ENCODE data around the gene DHRS4. TPM values are rescaled to one million over a fixed set of nuclear protein-coding genes. Genes with fewer than 3 reads are reported as not detected.

DHRS4 gene
- total and polyA plus RNA-seq, 2 of the 13 experiments (the other 11 are each of a cell fraction or from before 2014, with no cell fraction given), result 23.9 to 45.1 TPM

DNA sequence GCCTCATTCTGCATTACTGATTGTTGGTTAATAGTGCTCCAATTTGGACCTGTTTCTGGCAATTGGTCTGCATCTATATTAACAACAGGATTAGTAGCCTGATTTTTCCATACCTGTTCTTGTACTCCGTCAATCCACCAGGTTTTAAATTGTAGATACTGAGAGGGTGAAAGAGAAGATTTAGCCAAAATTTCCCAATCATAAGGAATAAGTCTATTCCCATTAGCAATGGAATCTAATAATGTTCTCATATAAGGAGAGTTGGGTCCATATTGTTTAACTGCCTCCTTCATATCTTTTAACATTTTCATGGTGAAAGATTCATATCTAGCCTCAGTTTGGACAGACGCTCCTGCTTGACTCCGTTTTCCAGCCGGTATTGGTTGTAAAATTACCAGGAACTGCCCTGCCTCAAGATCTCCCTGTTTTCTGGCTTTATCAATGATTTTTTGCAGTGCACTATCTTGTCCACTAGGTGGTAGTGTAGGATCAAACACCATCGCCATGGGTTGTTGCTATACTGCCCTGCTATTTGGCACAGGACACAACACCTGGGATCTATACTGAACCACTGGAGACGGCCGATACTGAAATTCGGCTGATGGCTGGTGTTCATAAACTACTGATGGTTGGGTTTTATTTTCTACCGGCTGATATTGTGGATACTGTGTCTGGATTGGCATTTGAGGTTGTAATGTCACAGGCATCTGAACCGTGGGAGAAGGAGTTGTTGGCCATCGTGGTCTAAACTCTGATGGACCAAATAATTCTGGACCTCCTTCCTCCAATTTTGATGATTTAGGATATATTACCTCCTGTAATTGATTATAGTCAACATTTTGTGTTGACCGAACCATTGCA, 60.3 kb downstream of the DHRS4 start (continued):
- TF ChIP-seq DPF2 (CRISPR knock-in tag; IDR thresholded peaks at IDR 0.05; ENCODE audit: borderline replicate concordance, low read depth) (no peak), HDAC2 (CRISPR knock-in tag; IDR thresholded peaks at IDR 0.05) (0 out of 2 replicates have a peak, but pooled peaks have one; percentile 55), TAF15 (IDR thresholded peaks at IDR 0.05; ENCODE audit: low read depth, low read length, poor library complexity, severe bottlenecking) (no peak), NR2F6 (IDR thresholded peaks at IDR 0.05) (no peak), NR2F6 (CRISPR knock-in tag; IDR thresholded peaks at IDR 0.05) (peak; percentile 68), ISL2 (CRISPR knock-in tag; IDR thresholded peaks at IDR 0.05) (peak; percentile 78), POLR2AphosphoS2 (IDR thresholded peaks at IDR 0.05; ENCODE audit: low read depth, low read length) (no peak), NCOA5 (CRISPR knock-in tag; IDR thresholded peaks at IDR 0.05) (no peak), KDM2A (CRISPR knock-in tag; IDR thresholded peaks at IDR 0.05; ENCODE audit: borderline replicate concordance, low read depth) (peak; percentile 82), ZFP37 (CRISPR knock-in tag; IDR thresholded peaks at IDR 0.05; ENCODE audit: borderline replicate concordance) (peak; percentile 76; the same call in 1 of the 2 replicates), RCOR2 (CRISPR knock-in tag; IDR thresholded peaks at IDR 0.05) (no peak), CENPBD1 (CRISPR knock-in tag; IDR thresholded peaks at IDR 0.05; ENCODE audit: borderline replicate concordance, low read depth) (no peak), ZNF572 (CRISPR knock-in tag; IDR thresholded peaks at IDR 0.05) (0 out of 2 replicates have a peak, but pooled peaks have one; percentile 50), ZNF691 (CRISPR knock-in tag; IDR thresholded peaks at IDR 0.05; ENCODE audit: borderline replicate concordance, low read depth) (no peak; the same call in 1 of the 2 replicates), ZNF292 (CRISPR knock-in tag; IDR thresholded peaks at IDR 0.05; ENCODE audit: borderline replicate concordance, low read depth) (no peak), SNAI1 (CRISPR knock-in tag; IDR thresholded peaks at IDR 0.05; ENCODE audit: borderline replicate concordance) (no peak), ZNF570 (CRISPR knock-in tag; IDR thresholded peaks at IDR 0.05; ENCODE audit: borderline replicate concordance) (no peak), ZBTB21 (CRISPR knock-in tag; IDR thresholded peaks at IDR 0.05) (no peak; the same call in 1 of the 2 replicates), NCOR1 (IDR thresholded peaks at IDR 0.05; ENCODE audit: borderline replicate concordance, low read length) (no peak), ZNF703 (CRISPR knock-in tag; IDR thresholded peaks at IDR 0.05; ENCODE audit: borderline replicate concordance) (no peak), NFE2L2 (IDR thresholded peaks at IDR 0.05; ENCODE audit: low read length) (0 out of 2 replicates have a peak, but pooled peaks have one; percentile 3), REST (IDR thresholded peaks at IDR 0.05; ENCODE audit: borderline replicate concordance in 1 of 2, low read depth in 1 of 2, low read length in 2 of 2) (no peak), ZKSCAN8 (CRISPR knock-in tag; IDR thresholded peaks at IDR 0.05; ENCODE audit: borderline replicate concordance) (no peak), ZNF615 (CRISPR knock-in tag; IDR thresholded peaks at IDR 0.05; ENCODE audit: borderline replicate concordance) (no peak), ZNF143 (CRISPR knock-in tag; IDR thresholded peaks at IDR 0.05) (0 out of 2 replicates have a peak, but pooled peaks have one; percentile 30), ZNF576 (CRISPR knock-in tag; IDR thresholded peaks at IDR 0.05) (no peak)
